ENCODE measurements around the gene ARID3A. TPM values are rescaled to one million over a fixed set of nuclear protein-coding genes. Genes with fewer than 3 reads are reported as not detected.

Gene ARID3A
- total and polyA plus RNA-seq, 2 of the 13 experiments (the other 11 are each of a cell fraction or from before 2014, with no cell fraction given), result 71.3 to 77.9 TPM

- TF ChIP-seq GMEB1 (CRISPR knock-in tag; IDR thresholded peaks at IDR 0.05; ENCODE audit: borderline replicate concordance) (no peak), ZKSCAN1 (IDR thresholded peaks at IDR 0.05; ENCODE audit: low read length) (no peak), PLSCR1 (CRISPR knock-in tag; IDR thresholded peaks at IDR 0.05; ENCODE audit: borderline replicate concordance) (no peak), GPBP1L1 (CRISPR knock-in tag; IDR thresholded peaks at IDR 0.05) (no peak), IKZF4 (CRISPR knock-in tag; IDR thresholded peaks at IDR 0.05; ENCODE audit: borderline replicate concordance, low read depth, not compliant biosample characterization) (no peak), SRSF1 (optimal IDR thresholded peaks at IDR 0.05; ENCODE audit: low read depth, low read length) (no peak), GABPB1 (CRISPR knock-in tag; IDR thresholded peaks at IDR 0.05) (peak; percentile 19; the same call in 1 of the 2 replicates), ZFP82 (CRISPR knock-in tag; IDR thresholded peaks at IDR 0.05; ENCODE audit: borderline replicate concordance) (no peak), U2AF1 (optimal IDR thresholded peaks at IDR 0.05; ENCODE audit: low read depth, low read length) (no peak), CEBPB (IDR thresholded peaks at IDR 0.05; ENCODE audit: borderline replicate concordance, low read depth, low read length) (peak; percentile 44; the same call in 1 of the 2 replicates), ZFYVE20 (CRISPR knock-in tag; IDR thresholded peaks at IDR 0.05; ENCODE audit: borderline replicate concordance, low read depth) (no peak), CCDC6 (CRISPR knock-in tag; IDR thresholded peaks at IDR 0.05) (no peak)
Observed at GRCh38 chr19:1003283-1003682, 77.4 kb downstream of the ARID3A start (continued).

Measured in HepG2 (cell line).